SKM-1 (cell line): ENCODE measurements around the gene RAMACL.
A peak's percentile ranks its signal among the peaks of the same experiment; 100 is the strongest.
"Not testable (repeated sequence)": the region's sequence is repeated elsewhere in the genome, so short reads cannot be mapped to it uniquely, and the experiment has no call there.

Experiments used
- DNase-seq: peaks from one replicate; lab custom pipeline; 2025; ENCODE audit not compliant: unreplicated experiment; lab: John Stamatoyannopoulos, UW

Gene RAMACL

GRCh38 chr6:166596776-166597507 lies 10.5 kb upstream of the RAMACL start:
- DNase-seq = no peak

GRCh38 chr6:166595949-166596348 lies 9.5 kb upstream of the RAMACL start:
- no peak for DNase-seq

DNA sequence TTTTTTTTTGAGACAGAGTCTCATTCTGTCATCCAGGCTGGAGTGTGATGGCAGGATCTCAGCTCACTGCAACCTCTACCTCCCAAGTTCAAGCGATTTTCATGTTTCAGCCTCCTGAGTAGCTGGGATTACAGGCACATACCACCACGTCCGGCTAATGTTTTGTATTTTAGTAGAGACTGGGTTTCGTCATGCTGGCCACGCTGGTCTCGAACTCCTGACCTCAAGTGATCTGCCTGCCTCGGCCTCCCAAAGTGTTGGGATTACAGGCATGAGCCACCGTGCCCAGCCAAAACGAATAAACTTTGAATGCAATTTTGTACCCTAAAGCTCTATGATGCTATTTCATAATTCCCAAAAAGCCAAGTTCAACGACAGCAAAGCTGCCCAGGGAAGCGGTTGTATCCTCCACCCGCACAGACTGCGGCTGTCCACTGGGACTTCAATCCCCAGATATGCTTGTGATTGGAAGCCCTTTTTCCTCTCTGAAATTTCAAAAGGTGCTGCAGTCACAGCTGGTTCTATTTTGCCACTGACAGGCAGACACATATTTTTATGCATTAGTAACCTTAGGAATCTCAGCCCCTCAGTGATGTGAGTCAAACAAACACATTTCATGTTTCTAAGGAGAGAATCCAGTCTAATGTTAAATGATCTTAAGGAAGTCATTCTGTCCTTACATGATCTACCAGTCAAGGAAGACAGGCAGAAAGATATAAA lies 8.7 kb upstream of the RAMACL start:
- DNase-seq = no peak

DNA sequence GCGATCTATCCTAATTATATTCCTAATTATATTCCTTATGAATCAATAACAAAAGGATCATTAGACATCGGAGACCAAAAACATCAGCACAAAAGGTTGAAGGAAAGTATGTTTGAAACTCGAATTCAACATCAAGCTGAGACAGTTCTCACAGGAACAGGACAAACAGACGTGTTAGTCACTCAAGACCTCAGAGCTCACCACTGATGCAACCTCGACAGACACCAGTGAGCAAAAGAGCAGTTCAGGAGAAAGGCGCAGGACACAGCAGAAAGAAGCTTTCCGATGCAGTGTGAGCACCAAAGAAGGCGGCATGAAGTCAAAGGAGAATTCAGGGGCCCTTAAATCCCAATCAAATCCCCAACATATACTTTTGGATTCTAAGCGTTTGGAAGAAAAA lies 6.3 kb upstream of the RAMACL start:
- DNase-seq = no peak

DNA sequence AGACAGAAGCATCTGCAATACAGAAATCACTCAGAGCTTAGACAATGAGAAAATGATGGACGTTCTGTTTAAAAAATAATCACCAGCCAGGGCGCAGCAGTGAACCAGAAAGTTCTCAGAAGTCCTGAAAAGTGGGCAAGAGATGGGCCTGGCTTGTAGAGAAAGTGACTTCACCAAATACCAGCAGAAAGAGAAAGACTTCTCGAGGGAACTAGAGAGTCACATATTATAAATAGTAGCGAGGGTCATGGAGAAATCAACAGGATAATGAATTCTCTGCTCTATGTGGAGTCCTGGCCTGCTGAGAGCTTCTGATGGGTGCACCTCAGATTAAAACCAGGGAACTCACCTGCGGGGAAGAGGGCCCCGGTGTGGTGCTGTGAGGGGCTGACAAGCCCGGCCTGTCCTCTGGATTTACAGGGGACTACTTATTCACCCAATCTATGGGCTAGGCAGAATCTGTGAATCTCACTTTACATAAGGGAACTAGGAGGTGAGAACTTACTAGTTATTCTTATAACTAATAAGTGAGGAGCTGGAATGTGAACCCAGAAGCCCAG lies 5.6 kb upstream of the RAMACL start:
- DNase-seq = no peak

- no peak for DNase-seq
These were observed 4.5 kb upstream of the RAMACL start for GRCh38 chr6:166591026-166591425.

DNA sequence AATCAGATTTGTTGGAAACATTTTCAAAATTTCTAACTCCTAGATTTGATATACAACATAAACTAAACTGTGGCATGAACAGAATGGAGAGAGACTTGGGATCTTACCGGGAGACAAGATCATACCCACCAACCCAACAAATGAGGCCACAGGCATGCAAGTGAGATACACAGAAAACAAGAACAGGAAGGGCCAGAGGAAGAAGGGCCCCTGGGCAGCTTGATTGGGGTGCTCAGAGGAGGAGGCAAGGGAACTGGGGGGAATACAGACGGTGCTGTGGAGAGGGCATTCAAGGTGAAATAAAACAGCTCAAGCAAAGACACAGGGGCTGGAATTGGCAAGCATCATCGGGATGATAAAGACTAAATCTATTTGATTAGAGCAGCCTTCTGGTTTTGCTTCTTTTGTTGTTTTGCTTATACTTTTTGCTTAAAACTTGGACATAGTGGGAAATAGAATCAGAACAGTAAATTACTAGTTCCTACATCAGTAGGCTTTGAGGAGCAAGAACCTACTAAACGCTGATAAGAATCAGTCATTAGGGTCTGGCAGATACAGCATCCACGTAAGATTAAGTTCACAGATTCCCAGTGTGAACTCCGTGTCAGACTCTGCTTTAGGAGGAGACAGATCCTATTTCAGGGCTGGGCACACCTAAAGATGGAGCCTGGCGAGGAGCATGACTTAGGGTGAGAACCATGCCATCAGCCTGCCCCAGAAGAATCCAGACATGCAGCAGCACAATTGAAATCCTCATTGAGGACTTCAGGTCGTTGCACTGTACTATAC lies 3.5 kb upstream of the RAMACL start:
- DNase-seq = no peak

- DNase-seq = no peak
These were observed 2.9 kb upstream of the RAMACL start for GRCh38 chr6:166589337-166589731.

GRCh38 chr6:166588691-166589336 lies 2.3 kb upstream of the RAMACL start:
- peak; percentile 27 for DNase-seq

- peak; percentile 53 for DNase-seq
These were observed 1.3 kb upstream of the RAMACL start for GRCh38 chr6:166587631-166588413.

DNA sequence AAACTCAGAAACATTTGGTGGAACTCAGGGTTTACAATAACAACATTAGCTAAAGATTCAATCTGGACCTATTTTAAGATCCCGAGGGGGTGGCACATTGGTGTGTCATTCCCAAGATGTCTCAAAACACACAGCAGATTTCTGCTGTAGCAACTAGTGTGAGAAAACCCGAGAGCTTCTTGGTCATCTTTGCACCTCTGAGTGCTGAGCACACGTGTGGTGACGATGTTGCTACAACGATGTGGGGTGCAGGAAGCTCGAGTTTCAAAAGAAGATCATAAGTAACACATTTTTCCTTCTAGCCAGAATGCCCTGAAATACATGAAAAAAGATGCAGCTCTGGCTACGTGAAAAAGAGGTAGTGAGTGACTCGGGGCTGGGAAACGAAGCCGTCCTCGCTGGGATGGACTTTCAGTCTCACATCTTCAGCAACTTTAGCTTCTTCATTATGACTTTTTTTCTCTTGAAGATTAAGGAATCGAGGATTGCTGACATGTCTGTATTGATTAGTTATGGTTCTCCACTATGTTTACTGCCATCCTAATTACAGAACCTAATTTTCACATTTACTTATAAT lies 1.5 kb downstream of the RAMACL start:
- DNase-seq = no peak

- DNase-seq = no peak
These were observed 2.3 kb downstream of the RAMACL start for GRCh38 chr6:166584155-166584554.

DNA sequence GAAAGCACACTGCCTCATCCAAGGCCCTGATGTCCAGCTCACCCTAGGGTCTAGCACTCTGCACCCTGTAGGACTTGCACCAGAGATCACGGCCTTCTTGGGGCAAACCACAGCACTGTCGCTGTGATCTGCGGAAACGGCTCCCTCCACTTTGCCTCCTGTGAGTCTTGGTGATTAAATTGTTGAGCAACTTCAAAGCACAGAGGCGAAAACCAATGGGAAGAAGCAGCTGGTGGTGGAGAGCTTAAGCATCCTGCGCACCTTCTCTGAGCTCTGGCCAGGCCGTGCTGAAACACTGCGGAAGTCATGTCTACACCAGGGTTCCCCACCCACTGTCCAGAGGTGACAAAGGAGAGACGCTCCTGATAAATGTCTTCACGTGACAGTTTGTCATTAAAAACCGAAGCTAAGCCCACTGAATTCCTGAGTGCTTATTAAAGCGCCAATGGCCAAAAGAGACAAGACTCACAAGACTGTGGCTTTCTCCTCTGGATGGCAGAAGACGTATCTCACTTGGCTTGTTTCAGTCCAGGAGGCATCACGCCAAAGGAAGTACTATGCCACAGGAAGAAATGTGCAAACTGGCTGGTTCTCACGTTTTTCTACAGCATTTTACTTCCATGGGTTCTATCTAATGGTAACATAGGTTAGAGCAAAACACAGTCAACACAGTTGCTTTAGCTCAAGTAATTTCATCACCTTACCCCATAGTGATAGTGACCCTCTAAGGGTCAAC lies 3.1 kb downstream of the RAMACL start:
- DNase-seq = no peak

GRCh38 chr6:166582258-166582657 lies 4.2 kb downstream of the RAMACL start:
- no peak for DNase-seq

DNA sequence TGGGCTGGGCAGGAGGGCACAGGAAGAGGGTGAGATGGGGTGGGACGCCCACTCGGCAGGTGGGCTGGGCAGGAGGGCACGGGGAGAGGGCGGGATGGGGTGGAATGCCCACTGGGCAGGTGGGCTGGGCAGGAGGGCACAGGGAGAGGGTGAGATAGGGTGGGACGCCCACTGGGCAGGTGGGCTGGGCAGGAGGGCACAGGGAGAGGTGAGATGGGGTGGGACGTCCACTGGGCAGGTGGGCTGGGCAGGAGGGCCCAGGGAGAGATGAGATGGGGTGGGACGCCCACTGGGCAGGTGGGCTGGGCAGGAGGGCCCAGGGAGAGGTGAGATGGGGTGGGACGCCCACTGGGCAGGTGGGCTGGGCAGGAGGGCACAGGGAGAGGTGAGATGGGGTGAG lies 4.7 kb downstream of the RAMACL start:
- not testable (repeated sequence) for DNase-seq

DNA sequence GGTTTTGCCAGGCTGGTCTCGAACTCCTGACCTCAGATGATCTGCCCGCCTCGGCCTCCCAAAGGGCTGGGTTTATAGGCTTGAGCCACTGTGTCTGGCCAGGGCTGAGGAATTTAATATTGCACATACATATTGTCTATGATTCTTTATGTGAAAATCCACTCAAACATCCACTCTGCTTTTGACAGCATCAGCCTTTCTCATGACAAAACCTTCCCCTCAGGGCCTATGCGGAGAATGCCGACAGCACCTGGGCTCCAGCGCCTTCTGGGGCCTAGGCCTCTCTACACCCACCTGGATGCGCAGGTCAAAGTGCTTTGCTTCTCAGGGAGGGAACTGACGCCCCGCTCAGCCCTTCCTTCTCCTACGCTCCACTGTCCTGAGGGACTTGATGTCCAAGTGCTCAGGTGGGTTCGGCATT lies 5.4 kb downstream of the RAMACL start:
- DNase-seq = no peak

DNA sequence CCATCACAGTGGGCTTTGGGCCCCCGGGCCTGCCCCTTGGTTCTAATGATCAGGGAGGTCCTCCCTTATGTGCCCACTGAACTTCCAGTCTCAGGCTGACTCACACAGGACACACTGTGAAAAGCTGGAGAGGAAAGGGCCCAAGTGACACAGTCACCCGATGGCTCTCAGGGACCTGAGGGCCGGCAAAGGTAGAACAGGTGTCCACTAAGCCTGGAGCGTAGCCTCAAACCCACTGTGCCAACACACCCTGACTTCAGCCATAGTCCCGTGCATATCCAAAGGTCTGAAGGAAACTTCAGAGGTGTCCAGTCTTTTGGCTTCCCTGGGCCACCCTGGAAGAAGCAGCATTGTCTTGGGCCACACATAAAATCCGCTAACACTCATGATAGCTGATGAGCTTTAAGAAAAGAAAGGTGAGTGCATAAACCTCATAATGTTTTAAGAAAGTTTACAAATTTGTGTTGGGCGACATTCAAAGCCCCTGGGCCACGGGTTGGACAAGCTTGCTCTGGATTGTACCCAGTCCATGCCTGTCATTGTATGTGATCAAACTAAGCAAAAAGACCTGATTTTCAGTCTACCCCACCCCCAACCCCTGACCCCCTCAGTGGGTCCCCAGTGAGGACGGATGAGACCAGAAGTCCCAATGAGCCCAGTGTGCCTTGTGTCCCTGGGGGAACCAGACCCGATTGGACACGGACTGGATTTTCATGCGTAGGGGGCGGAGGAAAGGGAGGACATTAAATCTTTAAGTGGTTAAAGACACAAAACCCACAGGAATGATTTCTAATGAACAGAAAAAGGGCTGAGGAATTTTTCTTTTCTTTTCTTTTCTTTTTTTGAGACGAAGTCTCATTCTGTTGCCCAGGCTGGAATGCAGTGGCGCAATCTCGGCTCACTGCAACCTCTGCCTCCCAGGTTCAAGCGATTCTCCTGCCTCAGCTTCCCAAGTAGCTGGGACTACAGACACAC lies 6.1 kb downstream of the RAMACL start:
- DNase-seq = no peak

DNA sequence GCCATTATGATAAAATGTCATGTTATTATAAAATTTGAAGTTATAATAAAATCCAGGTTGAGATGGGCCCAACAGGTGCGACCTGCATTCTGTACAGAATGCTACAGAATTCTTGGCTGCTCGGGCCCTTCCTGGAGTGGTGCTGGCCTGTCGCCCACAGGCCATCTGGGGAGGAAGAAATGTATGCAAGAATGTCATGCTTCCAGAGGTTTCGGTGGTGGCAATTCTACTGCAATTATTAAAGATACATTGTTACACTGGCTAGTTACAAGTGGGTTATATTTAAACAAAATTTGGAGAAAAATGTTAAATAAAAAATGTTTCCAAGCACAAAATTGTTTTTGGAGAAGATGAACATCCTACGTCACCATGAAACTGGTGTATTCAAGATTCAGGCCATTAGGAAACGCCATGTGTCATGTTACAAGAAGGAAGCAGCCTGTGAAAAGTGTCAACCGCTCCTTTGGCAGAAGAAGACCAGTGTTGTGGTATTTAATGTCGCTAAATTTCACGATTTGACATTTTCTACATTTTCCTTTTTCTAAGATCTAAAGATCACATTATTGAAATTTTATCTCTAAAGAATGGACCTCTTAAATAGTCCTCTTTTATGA lies 7.1 kb downstream of the RAMACL start:
- no peak for DNase-seq
